ENCODE data around the gene NOS1AP. TPM values are rescaled to one million over a fixed set of nuclear protein-coding genes. Genes with fewer than 3 reads are reported as not detected.

The NOS1AP gene
- total RNA-seq, 2 donors from 2014 or later: not detected

- no peaks in the 10 kb centered on the region for H3K36me3 Mint-ChIP-seq (ENCODE audit: low read depth)
- H3K27me3 Mint-ChIP-seq: peaks cover 69% of the 10 kb centered on the region
Observed at GRCh38 chr1:162298266-162298665, 228.8 kb downstream of the NOS1AP start.

GRCh38 chr1:162299018-162299417 is 229.5 kb downstream of the NOS1AP start:
- no peaks in the 10 kb centered on the region for H3K4me1 Mint-ChIP-seq
- DNase-seq (no peak), ATAC-seq (no peak)
- H3K4me3 Mint-ChIP-seq: no peak overlapping the region
- no peaks in the 10 kb centered on the region for H3K9me3 ChIP-seq (ENCODE audit: control insufficient read depth, low read length, poor library complexity, severe bottlenecking)
- no peak overlapping the region for H3K27ac Mint-ChIP-seq
- peaks cover 62% of the 10 kb centered on the region for H3K27me3 Mint-ChIP-seq
- no peaks in the 10 kb centered on the region for H3K36me3 Mint-ChIP-seq (ENCODE audit: low read depth)

More at GRCh38 chr1:162298266-162298665, 228.8 kb downstream of the NOS1AP start:
- ATAC-seq: no peak
- no peak for DNase-seq
- Mint-ChIP-seq H3K4me1 (no peaks in the 10 kb centered on the region), H3K4me3 (no peak overlapping the region), H3K27ac (no peak overlapping the region)
- H3K9me3 ChIP-seq (ENCODE audit: control insufficient read depth, low read length, poor library complexity, severe bottlenecking): no peaks in the 10 kb centered on the region

GRCh38 chr1:162300057-162300917 is 230.8 kb downstream of the NOS1AP start:
- no peak overlapping the region for H3K27ac Mint-ChIP-seq
- no peaks in the 10 kb centered on the region for H3K4me1 Mint-ChIP-seq
- H3K27me3 Mint-ChIP-seq: peaks cover 54% of the 10 kb centered on the region
- ATAC-seq (no peak), DNase-seq (no peak)
- no peaks in the 10 kb centered on the region for H3K36me3 Mint-ChIP-seq (ENCODE audit: low read depth)
- H3K4me3 Mint-ChIP-seq: no peak overlapping the region
- H3K9me3 ChIP-seq (ENCODE audit: control insufficient read depth, low read length, poor library complexity, severe bottlenecking): no peaks in the 10 kb centered on the region

GRCh38 chr1:162301696-162302095 is 232.2 kb downstream of the NOS1AP start:
- no peak overlapping the region for H3K4me3 Mint-ChIP-seq
- no peaks in the 10 kb centered on the region for H3K9me3 ChIP-seq (ENCODE audit: control insufficient read depth, low read length, poor library complexity, severe bottlenecking)
- ATAC-seq: no peak
- peaks cover 48% of the 10 kb centered on the region for H3K27me3 Mint-ChIP-seq
- H3K36me3 Mint-ChIP-seq (ENCODE audit: low read depth): no peaks in the 10 kb centered on the region
- DNase-seq: no peak
- no peaks in the 10 kb centered on the region for H3K4me1 Mint-ChIP-seq
- no peak overlapping the region for H3K27ac Mint-ChIP-seq

GRCh38 chr1:162302306-162303003 is 233.0 kb downstream of the NOS1AP start:
- H3K9me3 ChIP-seq (ENCODE audit: control insufficient read depth, low read length, poor library complexity, severe bottlenecking): no peaks in the 10 kb centered on the region

GRCh38 chr1:162303004-162303344 is 233.5 kb downstream of the NOS1AP start:
- Mint-ChIP-seq H3K36me3 (ENCODE audit: low read depth) (no peaks in the 10 kb centered on the region), H3K27me3 (peaks cover 35% of the 10 kb centered on the region), H3K27ac (no peak overlapping the region), H3K4me3 (no peak overlapping the region), H3K4me1 (no peaks in the 10 kb centered on the region)
- DNase-seq: no peak
- no peak for ATAC-seq
- no peaks in the 10 kb centered on the region for H3K9me3 ChIP-seq (ENCODE audit: control insufficient read depth, low read length, poor library complexity, severe bottlenecking)

More at GRCh38 chr1:162302306-162303003, 233.0 kb downstream of the NOS1AP start:
- no peaks in the 10 kb centered on the region for H3K36me3 Mint-ChIP-seq (ENCODE audit: low read depth)
- H3K4me1 Mint-ChIP-seq: no peaks in the 10 kb centered on the region
- no peak overlapping the region for H3K27ac Mint-ChIP-seq
- ATAC-seq (no peak), DNase-seq (no peak)
- no peak overlapping the region for H3K4me3 Mint-ChIP-seq
- H3K27me3 Mint-ChIP-seq: peaks cover 40% of the 10 kb centered on the region

GRCh38 chr1:162304736-162305135 is 235.2 kb downstream of the NOS1AP start:
- peaks cover 19% of the 10 kb centered on the region for H3K27me3 Mint-ChIP-seq

GRCh38 chr1:162305969-162306368 is 236.5 kb downstream of the NOS1AP start:
- no peaks in the 10 kb centered on the region for H3K4me1 Mint-ChIP-seq
- no peak overlapping the region for H3K4me3 Mint-ChIP-seq
- peaks cover 11% of the 10 kb centered on the region for H3K27me3 Mint-ChIP-seq
- H3K36me3 Mint-ChIP-seq (ENCODE audit: low read depth): peaks cover 2% of the 10 kb centered on the region
- no peaks in the 10 kb centered on the region for H3K9me3 ChIP-seq (ENCODE audit: control insufficient read depth, low read length, poor library complexity, severe bottlenecking)
- ATAC-seq: no peak
- no peak for DNase-seq
- H3K27ac Mint-ChIP-seq: no peak overlapping the region

More at GRCh38 chr1:162304736-162305135, 235.2 kb downstream of the NOS1AP start:
- H3K36me3 Mint-ChIP-seq (ENCODE audit: low read depth): no peaks in the 10 kb centered on the region
- ATAC-seq (no peak), DNase-seq (no peak)
- H3K9me3 ChIP-seq (ENCODE audit: control insufficient read depth, low read length, poor library complexity, severe bottlenecking): no peaks in the 10 kb centered on the region
- no peak overlapping the region for H3K27ac Mint-ChIP-seq
- H3K4me3 Mint-ChIP-seq: no peak overlapping the region
- no peaks in the 10 kb centered on the region for H3K4me1 Mint-ChIP-seq

- Mint-ChIP-seq H3K4me1 (no peaks in the 10 kb centered on the region), H3K27me3 (peaks cover 12% of the 10 kb centered on the region), H3K27ac (no peak overlapping the region), H3K36me3 (ENCODE audit: low read depth) (peaks cover 2% of the 10 kb centered on the region), H3K4me3 (no peak overlapping the region)
- DNase-seq: no peak
- ATAC-seq: no peak
- H3K9me3 ChIP-seq (ENCODE audit: control insufficient read depth, low read length, poor library complexity, severe bottlenecking): no peaks in the 10 kb centered on the region
Observed at GRCh38 chr1:162310337-162310736, 240.8 kb downstream of the NOS1AP start.

- Mint-ChIP-seq H3K4me3 (no peak overlapping the region), H3K27ac (no peak overlapping the region), H3K36me3 (ENCODE audit: low read depth) (peaks cover 2% of the 10 kb centered on the region), H3K27me3 (peaks cover 33% of the 10 kb centered on the region), H3K4me1 (no peaks in the 10 kb centered on the region)
- DNase-seq: no peak
- no peaks in the 10 kb centered on the region for H3K9me3 ChIP-seq (ENCODE audit: control insufficient read depth, low read length, poor library complexity, severe bottlenecking)
- no peak for ATAC-seq
Observed at GRCh38 chr1:162314206-162314605, 244.7 kb downstream of the NOS1AP start.

- Mint-ChIP-seq H3K4me3 (no peak overlapping the region), H3K4me1 (no peaks in the 10 kb centered on the region), H3K36me3 (ENCODE audit: low read depth) (peaks cover 7% of the 10 kb centered on the region), H3K27ac (no peak overlapping the region), H3K27me3 (peaks cover 44% of the 10 kb centered on the region)
- DNase-seq (no peak), ATAC-seq (no peak)
- H3K9me3 ChIP-seq (ENCODE audit: control insufficient read depth, low read length, poor library complexity, severe bottlenecking): no peaks in the 10 kb centered on the region
Observed at GRCh38 chr1:162315673-162316072, 246.2 kb downstream of the NOS1AP start.

- H3K27me3 Mint-ChIP-seq: peaks cover 44% of the 10 kb centered on the region
- H3K9me3 ChIP-seq (ENCODE audit: control insufficient read depth, low read length, poor library complexity, severe bottlenecking): no peaks in the 10 kb centered on the region
- no peak overlapping the region for H3K27ac Mint-ChIP-seq
- DNase-seq (no peak), ATAC-seq (no peak)
- H3K4me3 Mint-ChIP-seq: no peak overlapping the region
- H3K4me1 Mint-ChIP-seq: no peaks in the 10 kb centered on the region
- peaks cover 5% of the 10 kb centered on the region for H3K36me3 Mint-ChIP-seq (ENCODE audit: low read depth)
Observed at GRCh38 chr1:162316187-162316586, 246.7 kb downstream of the NOS1AP start.

GRCh38 chr1:162317621-162318020 is 248.1 kb downstream of the NOS1AP start:
- H3K9me3 ChIP-seq (ENCODE audit: control insufficient read depth, low read length, poor library complexity, severe bottlenecking): no peaks in the 10 kb centered on the region
- H3K4me3 Mint-ChIP-seq: no peak overlapping the region
- DNase-seq (no peak), ATAC-seq (no peak)
- peaks cover 50% of the 10 kb centered on the region for H3K27me3 Mint-ChIP-seq
- H3K27ac Mint-ChIP-seq: no peak overlapping the region
- no peaks in the 10 kb centered on the region for H3K4me1 Mint-ChIP-seq
- peaks cover 5% of the 10 kb centered on the region for H3K36me3 Mint-ChIP-seq (ENCODE audit: low read depth)
